8988T (cell line): Measurements from ENCODE around the gene MAN1C1.
"Not testable (repeated sequence)": the region's sequence is repeated elsewhere in the genome, so short reads cannot be mapped to it uniquely, and the experiment has no call there.

Source experiments
- DNase-seq: peaks from one replicate; pipeline ENCODE4 v3.0.0; 2011

Gene MAN1C1

DNA sequence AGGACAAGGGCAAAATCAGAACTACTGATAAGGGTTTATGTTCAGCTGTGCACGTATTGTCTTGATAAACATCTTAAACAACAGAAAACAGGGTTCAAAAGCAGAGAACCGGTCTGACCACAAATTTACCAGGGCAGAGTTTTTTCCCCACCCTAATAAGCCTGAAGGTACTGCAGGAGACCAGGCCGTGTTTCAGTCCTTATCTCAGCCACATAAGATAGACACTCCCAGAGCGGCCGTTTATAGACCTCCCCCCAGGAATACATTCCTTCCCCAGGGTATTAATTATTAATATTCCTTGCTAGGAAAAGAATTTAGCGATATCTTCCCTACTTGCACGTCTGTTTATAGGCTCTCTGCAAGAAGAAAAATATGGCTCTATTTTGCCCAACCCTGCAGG, 19.6 kb downstream of the MAN1C1 start:
- DNase-seq, result not testable (repeated sequence)

DNA sequence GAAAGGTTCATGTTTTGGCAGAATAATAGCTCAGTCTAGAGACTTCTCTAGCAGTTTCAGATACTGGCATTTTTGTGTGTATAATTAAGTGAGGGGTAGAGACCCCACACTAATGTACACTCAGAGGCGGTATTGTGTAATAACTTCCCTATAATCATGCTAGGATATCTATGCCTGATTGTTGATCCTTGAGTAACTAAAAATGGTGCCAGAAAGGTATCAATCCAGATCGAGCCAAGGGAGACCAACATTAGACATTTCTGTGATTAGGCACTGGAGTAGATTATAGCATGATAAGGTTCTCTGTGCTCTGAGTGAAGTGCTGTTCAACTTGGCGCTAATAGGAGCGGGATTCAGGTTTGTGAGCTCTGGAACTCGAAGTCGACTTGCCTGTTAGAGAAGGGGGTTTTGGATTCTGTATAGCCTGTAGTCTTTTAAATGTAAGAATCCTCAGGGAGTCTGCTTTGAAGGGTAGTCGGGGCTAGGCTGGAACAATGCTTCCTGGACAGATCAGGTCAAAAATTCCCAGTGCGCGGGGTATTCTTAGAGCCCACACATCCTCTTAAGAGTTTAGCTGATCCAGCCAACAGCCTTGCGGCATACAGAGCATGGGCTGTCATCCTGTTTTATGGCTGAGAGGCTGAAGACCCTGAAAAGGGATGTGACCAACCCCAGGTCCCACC, 24.2 kb downstream of the MAN1C1 start:
- DNase-seq, result no peak

DNA sequence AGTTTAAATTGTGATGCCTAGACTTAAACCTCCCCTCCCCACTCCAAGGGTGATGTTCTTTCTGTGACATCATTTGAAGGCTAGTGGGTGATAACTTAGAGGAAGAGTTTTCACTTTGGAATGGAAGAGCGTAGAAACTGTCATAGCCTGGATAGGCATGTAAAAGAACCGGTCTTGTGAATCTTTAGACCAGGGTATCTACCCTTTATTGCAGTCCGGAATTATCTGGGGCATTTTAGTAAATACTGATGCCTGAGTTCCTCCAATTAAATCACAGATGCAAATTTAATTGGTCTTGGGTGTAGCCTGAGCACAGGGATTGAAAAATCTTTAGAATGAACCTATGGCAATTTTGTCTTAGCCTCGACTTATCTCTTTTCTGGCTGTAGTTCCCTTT, 24.7 kb downstream of the MAN1C1 start:
- no peak for DNase-seq

DNA sequence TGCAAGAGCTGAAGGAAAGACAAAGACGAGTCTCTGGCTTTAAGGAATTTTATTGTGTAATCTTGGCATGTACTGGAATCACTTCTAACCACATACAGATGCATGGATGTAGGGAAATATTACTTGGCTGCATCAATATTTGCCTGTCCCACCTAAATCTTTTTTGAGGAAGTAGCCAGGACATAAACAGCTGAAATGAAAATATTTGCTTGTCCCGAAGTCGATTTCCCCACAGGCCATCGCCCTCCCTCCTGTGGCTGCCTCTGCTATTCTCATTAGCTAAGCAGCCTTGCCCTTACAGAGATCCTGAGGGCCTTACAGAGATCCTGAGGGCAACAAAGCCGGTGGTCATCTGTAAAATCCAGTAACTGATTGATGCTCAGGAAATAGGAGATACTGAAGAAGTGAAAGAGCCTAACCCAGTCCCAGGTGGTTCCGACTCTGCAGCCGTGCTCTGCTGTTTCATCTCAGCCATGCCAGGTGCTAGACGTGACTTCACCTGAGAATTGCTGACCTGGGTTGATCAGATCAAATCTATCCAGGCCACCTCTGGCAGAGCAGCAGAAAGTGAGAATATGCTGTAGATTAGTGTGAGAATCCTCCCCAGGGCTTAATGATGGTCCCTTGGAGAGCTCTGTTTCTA, 25.5 kb downstream of the MAN1C1 start:
- DNase-seq, result no peak

DNA sequence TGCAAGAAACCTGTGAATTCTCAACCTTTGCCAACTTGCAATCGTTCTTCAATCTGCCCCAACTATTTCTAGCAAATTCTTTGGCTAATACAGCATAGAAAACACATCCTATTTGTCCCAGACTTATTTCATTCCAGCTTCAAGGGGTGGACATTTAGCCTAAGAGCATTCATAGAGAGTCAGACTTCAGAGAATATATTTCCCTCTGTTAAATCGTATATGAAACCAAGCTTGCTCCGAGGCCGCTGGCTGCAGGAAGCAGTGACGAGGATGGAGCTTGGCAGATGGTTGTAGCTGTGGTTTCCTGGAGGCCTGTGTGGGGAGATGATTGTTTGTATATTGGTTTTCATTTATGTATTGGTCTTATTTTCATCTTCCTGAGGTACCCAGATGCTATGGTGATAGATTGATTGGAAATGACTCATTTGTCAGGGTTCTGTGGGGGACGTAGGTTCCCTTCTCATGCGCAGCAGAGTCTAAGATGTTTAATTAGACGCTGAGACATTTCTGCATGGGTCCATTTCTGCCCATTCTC, 26.1 kb downstream of the MAN1C1 start:
- DNase-seq, result no peak

DNA sequence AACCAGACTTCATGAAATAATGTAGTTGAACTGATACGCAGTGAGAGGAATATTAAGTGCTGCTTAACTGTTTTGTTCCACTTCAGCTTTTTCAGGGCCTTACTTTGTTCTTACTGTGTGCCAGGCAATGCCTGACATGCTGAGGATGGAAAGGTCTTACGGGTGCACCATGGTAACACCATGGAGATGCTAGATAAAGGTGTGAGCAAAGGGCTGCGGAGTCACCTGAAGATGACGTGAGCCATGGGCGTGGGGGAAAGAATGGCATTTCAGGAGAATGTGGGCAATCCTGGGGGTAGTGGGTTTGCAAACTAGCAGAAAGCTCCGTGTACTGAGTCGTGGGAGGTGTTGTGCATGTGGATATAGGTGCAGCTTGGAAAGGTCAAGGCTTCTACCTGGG, 27.3 kb downstream of the MAN1C1 start:
- DNase-seq, result no peak

DNA sequence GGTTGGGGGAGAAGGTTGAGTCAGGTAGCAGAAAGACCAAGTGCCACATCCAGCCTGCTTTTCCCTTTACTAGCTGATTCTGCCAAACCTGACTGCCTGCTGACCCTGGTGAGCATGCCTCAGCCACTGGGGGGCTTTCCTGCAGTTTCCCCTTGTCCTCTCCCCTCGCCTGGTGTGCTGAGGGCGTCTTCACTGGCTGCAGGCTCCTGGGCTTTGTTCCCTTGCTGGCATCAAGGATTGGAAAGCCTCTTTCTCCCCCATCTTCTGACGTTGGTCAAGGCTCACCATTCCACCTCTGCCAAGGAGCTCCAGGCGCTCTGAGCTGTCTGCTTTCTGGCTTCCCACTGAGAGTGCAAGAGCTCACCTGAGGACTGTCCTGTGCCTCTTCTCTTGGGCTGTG, 28.4 kb downstream of the MAN1C1 start:
- no peak for DNase-seq

DNA sequence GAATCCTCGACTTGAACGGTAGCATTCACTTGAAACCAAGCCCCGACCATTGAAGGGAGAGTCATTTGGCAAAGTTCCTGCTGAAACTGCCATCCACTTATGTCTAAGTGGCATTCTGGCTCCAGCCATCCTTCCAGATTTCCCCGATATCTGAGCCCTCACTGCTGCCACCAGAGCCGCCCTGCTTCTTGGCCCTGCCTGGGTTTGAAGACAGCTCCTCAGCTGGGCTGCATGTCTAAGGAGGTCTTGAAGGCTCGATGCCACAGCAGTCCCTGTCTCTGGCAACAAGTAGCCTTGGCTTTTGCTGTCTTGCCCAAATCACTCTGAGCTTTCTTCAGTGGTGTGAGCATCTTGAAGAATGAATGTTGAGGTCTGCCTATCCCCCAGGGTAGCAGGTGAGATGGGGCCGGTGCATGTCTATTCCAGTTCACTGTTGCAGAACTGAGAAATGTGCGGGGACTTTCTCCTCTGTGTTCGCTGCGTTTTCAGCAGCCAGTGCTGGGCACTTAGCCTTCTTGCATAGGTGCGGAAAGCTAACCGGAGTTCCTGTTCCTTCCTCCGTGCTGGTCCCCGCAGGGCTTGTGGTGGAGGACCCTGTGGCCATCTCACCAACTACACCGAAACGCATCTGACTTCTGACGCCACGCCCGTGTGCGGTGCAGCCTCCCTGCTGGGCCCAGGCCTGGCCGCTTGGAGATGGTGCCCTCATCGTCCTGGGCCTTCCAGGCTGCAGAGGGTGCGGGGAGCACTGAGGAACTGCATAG, 29.2 kb downstream of the MAN1C1 start:
- DNase-seq, result no peak

DNA sequence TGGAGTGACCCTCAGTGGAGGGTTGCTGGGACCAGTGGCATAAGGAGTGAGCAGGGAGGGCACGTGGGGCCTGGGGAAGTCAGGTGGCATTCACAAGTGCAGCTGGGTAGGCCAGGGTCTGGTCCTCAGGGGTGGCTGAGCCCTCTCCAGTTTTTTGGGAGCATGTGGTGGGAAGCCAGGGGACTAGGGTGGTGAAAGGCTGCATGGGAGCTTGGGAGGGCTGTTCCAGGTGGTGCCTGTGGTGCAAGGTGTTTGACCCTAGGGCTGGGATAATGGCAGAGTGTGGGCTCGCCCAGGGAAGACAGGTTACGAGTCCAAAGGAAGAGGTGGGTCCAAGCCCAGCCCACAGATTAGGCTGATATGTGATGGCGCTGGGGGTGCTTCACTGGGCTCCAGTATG, 30.5 kb downstream of the MAN1C1 start:
- no peak for DNase-seq

DNA sequence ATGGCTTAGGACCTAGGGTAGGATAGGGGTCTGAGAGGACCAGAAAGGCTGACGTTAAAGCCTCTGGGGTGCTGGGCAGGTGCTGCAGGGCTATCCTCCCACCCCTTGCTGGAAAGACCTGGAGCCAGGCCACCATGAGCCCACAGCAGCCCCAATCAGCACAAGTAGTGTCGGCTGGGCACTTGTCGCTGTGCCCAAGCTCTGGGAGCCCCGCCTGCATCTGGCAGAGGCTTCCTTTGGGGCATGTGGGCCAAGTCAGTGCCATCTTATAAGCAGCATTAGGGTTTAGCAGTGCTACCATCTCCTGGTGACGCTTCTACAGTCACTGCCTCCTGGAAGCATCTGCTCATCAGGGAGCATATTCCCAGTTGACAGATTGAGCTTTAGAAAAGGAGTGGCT, 31.3 kb downstream of the MAN1C1 start:
- DNase-seq, result no peak

DNA sequence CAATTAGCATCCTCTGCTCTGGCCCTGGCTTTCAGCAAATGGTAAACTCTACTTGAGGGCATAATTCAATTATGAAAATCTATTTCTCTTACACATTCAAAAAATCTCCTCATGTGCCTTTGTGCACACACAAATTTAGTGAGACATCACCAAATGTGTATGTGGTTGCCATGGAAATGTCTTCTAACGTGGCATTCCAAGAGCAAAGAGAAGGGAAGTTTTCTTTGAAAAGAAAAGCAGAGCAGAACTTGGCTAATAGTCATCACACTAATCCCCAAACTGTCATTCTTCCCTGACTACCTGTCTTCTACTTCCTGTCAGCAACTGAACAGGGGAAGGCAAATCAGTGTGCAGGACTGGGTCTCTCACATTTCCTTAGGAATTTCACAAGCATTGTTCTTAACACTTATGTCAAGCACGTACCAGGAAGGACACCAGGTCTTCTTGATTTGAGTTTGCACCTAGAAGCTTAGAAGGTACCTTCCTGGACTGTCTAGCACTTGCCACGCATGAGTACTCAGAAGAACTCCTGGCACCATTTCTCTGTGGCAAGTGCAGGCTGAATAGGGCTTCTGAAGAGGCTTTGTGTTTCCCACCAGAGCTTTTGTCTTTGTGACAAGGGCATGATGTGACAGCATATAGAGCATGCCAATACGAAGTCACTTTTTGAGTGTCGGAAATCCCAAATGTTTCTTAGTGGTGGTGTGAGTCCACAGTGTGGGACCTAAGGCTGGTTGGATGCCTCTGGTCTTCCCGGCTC, 32.3 kb downstream of the MAN1C1 start:
- DNase-seq, result no peak

DNA sequence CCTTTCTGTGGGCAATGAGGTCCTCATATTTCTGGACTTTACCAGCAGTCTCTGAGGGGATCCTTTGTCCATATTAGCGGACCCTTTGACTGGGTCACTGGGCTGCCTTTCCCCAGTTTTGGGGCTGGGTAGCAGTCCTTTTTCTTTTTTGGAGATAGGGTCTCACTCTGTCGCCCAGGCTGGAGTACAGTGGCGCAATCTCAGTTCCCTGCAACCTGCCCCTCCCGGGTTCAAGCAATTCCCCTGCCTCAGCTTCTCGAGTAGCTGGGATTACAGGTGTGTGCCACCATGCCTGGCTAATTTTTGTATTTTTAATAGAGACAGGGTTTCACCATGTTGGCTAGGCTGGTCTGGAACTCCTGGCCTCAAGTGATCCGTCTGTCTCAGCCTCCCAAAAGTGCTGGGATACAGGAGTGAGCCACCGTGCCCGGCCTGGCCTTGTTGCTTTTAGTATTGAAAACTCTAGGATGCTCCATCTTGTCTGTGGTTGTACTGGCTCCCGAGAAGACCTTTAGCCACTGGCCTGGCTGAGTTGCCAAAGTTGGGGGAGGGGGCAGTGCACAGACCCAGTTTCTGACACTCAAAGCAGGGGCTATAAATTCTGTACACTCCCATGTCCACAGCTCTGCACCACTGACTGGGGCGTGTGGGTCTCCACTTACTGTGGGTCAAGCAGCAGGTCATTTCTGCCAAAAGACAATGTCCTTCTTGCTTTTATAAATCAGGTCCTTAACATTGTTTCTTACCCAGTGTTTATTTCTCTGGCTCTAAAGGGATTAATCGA, 33.1 kb downstream of the MAN1C1 start:
- no peak for DNase-seq

DNA sequence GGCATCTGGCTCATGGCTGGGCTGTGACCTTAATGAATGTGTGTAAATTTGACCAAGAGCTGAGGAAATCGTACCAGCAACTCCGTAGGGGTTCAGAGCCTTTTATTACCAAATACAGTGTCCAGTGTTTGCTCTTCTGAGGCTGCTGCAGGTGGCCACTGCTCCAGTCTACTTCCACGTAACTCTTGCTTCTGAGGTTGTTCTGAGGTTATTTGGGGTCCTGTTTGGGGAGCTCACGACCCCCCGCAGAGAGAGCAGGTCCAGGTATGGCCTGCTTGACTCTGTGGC, 33.6 kb downstream of the MAN1C1 start:
- DNase-seq, result no peak

DNA sequence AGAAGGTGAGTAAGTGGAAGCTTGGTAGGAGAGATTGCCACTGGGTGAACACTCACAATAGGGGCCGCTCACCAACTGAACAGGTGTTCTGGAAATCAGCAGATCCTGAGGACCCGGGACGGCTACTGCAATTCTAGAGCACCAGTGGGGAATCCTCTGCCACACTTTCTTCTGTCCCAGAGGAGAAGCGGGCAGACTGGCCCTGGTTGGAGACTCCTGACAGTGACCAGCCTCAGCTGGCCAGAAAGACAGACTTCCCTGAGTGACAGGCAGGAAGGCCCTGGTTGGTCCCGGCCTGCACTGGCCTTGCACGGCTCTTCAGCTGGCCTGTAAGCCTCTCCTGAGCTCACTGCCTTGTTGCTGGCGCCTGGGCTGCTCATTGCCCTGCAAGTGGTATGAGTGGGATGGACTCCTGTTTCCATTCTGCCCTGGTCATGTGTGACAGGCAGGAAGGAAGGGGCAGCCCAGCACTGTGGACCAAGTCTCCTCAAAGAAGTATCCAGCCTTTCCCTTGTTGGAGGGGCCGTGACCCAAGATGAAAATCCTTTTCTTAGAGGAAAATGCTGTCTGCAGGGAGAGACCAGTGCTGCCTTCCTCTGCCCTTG, 34.5 kb downstream of the MAN1C1 start:
- no peak for DNase-seq

DNA sequence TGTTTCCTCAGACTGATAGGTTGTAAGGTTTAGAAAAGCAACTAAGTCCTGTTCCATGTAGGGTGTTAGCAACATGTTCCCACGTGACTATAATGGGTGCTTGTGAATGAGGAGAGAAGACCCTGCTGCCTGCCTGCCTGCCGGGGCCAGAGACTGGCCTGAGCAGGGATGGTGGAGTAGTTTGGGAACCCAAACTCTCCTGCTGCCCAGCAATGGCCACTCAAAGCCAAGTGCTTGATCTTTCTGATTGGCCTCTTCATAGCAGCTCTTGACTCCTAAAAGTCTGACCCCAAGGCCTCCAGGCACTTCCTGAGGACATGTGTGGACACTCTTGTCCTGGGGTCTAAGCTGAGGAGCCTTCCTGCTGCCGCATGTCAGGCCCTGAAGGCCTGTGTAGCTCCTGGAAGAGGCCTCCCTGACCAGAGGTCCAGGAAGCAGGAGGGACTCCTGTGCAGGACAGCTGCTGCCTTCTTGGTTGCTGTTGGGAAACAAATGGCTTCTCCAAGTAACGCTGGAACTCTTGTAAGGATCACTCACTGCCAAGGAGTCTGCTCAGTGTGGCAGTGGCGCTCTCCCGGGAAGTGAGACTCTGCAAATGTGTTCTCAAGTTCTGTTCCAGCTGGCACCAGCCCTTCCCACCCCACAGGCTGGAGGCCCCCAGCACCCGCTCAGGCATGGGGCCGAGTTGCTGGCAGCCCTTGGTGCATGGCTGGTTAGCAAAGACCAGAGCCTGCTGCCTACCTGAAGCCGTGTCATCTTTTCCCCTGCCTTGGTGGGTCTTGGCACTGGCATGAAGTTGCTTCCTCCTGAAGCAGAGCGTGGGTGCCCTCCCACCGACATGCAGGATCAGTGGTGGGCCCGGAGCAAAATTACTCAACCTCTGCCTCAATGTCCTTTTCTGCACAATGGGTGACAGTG, 35.5 kb downstream of the MAN1C1 start:
- no peak for DNase-seq

DNA sequence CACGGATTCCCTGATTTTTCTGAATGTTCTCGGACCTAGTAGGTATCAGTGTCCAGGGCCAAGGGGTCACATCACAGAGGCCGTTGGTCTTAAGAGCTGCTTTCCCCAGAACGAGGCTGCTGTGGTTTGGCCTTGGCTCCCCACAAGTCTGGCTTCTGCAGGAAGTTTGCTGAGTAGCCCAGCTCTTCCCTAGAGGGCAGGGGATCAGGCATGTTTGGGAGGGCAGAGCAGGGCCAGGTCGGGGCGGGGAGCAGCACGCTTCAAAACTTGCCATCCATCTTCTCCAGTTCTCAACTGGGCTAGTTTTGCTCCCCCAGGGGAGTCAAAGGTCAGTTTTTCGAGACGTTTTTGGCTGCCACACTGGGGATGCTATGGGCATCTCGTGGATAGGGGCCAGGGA, 37.0 kb downstream of the MAN1C1 start:
- DNase-seq, result no peak

DNA sequence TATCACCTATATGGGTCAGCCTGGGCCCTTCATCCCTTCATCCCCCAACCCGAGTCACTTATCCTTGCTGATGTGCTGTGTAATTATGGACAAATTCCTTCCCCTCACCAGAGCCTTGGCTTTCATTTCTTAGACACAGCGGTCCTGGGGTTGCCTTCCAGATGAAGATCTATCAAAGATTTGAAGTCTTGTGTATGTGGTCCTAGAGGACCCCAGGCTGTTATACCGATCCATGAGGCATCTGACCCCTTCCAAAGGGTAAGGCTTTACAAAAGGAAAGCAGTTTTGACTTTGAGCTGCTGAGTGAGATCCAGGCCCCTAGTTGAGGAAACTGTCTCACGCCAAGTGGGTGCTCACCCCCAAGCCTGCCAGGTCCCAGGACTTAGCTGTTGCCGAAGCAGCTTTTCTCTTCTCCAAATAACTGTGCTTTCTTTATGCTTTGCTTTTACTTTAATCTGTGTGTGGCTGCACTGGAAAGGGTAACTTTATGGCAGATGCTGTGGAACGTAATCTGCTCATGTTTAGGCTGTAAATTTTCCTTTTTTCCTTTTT, 37.6 kb downstream of the MAN1C1 start:
- DNase-seq, result no peak

DNA sequence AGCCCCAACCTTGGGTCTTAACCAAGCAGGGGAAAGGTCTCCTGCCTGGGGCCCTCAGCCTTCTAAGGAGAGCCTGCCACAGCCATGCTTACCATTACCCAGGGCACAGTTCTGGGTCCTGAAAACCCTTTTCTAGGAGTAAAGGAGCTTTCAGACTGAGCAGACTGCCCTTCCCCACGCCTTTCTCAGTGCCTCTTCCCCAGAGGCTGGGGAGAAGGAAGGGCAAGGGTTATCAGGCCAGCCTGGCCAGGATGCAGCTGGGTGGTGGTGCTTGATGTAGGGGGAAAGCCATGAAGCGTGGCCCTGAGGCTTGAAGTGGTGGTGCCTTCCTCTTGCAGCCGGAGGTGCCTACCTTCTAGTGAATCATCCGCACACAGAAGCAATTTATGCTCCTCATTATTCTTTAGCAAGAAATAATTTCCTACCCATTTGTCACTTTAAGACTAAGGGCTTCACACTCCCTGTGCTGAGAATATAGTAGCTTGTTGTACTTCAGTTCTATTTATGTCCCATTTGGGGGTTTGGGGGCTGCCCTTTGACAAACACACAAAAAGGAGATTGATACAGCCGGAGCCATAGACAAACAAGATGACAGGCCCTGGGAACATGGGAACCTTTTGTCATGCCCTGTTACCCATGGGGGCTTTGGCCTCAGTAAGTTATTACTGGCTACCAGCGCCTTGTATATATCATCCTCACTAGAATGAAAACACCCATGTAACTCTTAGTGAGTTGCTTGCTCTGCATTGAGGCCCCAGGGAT, 40.7 kb downstream of the MAN1C1 start:
- no peak for DNase-seq

DNA sequence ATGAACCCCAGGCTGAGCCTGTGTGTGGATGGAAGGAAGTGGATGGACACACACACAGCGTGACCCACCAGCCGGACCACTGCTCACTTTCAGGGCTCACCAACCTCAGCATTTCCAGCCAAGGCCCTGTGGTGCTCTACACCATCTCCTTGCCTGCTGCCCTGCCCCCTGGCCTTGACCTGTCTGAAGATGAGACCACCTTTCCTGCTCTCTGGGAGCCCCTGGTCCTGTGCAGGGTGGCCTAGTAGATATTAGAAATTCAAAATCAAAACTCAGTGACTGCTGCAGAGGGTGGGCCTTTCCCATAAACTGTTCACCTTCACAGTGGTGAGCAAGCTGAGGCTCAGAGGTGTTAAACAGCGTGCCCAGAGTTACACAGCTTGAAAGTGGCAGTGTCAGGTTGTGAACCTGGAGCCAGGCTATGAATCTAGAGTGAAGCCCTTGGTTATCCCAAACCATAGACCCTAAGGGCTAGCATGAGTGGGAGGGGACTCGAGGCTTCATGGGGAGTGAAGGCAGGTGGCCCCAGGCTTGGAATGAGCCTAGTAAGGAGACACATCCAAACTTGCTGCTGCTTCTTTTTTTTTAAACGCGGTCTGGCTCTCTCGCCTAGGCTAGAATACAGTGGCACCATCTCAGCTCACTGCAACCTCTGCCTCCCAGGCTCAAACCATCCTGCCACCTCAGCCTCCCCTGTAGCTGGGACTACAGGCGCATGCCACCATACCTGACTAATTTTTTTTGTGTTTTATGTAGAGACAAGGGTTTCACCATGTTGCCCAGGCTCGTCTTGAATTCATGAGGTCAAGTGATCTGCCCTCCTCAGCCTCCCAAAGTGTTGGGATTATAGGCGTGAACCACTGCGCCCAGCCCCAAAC, 41.5 kb downstream of the MAN1C1 start:
- no peak for DNase-seq
